DMS53 treated with DMSO at 0.1 percent for 48 hours (cell line): ENCODE measurements around the gene IPPK.
"Not testable (repeated sequence)": the region's sequence is repeated elsewhere in the genome, so short reads cannot be mapped to it uniquely, and the experiment has no call there.

Experiments used
- DNase-seq: peaks from one replicate; lab custom pipeline; 2025; ENCODE audit not compliant: unreplicated experiment; lab: John Stamatoyannopoulos, UW

Gene IPPK

GRCh38 chr9:92599938-92600461 is 69.9 kb downstream of the IPPK start:
- no peak for DNase-seq

GRCh38 chr9:92598382-92598781 is 71.5 kb downstream of the IPPK start:
- no peak for DNase-seq

GRCh38 chr9:92595930-92596329 is 74.0 kb downstream of the IPPK start:
- DNase-seq: no peak

DNA sequence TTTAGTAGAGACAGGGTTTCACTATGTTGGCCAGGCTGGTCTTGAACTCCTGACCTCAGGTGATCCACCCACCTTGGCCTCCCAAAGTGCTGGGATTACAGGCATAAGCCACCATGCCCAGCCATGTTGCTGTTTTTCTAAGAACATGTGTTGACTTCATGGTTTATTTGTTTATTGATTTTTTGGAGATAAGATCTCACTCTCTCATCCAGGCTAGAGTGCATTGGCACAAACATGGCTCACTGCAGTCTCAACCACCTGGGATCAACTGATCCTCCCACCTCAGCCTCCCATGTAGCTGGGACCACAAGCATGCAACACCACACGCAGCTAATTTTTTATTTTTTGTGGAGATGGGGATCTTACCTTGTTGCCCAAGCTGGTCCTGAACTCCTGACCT is 74.9 kb downstream of the IPPK start:
- DNase-seq: not testable (repeated sequence)

GRCh38 chr9:92592946-92593861 is 76.7 kb downstream of the IPPK start:
- DNase-seq: no peak

GRCh38 chr9:92592537-92592936 is 77.4 kb downstream of the IPPK start:
- DNase-seq: no peak

DNA sequence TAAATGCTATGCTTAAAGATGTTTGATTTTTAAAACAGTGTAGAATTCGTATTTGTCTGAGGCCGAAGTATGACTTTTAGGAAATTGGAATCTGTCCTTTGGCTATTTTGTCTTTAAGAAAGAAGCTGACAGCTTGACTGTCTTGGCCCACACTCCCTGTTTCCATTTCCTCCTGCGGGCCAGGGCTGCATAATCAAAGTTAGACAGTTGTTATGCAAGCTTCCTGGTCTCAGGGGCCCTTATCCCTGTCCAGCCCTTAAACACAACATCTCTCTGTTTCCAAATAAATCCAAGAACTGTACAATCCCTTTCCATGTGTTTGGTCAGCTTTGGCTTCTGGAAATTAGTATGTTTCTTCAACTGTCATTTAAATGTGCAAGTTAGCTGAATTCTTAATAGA is 79.6 kb downstream of the IPPK start:
- no peak for DNase-seq

GRCh38 chr9:92589923-92590322 is 80.0 kb downstream of the IPPK start:
- DNase-seq: no peak

DNA sequence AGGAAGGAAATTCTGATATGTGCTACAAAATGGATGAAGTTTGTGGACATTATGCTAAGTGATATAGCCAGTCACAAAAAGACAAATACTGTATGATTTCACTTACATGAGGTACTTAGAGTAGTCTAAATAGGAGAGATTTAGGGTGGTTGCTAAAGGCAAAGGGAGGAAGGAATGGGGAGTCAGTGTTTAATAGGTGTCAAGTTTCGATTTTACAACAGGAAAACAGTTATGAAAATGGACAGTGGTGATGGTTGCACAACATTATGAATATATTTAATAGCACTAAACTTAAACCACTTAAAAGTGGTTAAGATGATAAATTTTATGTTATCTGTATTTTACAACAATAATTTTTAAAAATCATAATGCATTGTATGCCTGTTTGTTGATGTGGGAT is 93.8 kb downstream of the IPPK start:
- DNase-seq: no peak

- not testable (repeated sequence) for DNase-seq
Measured at GRCh38 chr9:92573612-92574011, 96.3 kb downstream of the IPPK start.

GRCh38 chr9:92571871-92572270 is 98.1 kb downstream of the IPPK start:
- not testable (repeated sequence) for DNase-seq

DNA sequence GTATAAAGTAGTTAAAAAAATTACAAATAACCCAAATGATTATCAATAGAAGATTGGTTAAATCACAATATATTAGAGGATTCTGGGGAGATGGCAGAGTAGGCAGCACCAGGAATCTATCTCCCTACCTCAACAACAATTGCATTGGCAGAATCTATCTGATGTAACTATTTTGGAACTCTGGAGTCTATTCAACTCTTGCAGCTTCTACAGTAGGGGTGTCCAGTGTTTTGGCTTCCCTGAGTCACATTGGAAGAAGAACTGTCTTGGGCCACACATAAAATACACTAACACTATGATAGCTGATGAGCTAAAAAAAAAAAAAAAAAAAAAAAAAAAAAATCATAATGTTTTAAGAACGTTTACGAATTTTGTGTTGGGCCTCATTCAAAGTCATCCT is 104.9 kb downstream of the IPPK start:
- DNase-seq: no peak

DNA sequence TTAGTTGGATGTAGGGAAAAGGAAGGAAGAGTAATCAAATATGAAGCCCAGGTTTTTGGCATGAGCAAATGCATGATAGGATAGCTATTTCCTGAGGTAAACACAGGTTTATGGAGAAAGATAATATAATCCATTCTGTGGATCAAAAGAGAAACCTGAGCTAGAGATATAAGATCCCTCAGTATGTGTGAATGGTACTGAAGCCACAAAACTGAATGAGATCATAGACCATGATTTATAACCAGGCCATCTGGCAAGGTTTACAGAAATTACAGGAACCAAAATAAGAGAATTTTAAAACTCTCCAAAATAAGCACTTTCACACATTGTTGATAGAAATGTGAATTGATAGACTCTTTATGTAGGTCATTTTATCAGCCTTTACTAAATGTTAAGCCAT is 105.4 kb downstream of the IPPK start:
- DNase-seq: no peak
